ENCODE measurements around the gene ATG13. TPM values are rescaled to one million over a fixed set of nuclear protein-coding genes. Genes with fewer than 3 reads are reported as not detected.
A peak's percentile ranks its signal among the peaks of the same experiment; 100 is the strongest.
"Not testable (repeated sequence)": the region's sequence is repeated elsewhere in the genome, so short reads cannot be mapped to it uniquely, and the experiment has no call there.

The ATG13 gene
- total RNA-seq, 1 donor from 2014 or later: 46.3 TPM

DNA sequence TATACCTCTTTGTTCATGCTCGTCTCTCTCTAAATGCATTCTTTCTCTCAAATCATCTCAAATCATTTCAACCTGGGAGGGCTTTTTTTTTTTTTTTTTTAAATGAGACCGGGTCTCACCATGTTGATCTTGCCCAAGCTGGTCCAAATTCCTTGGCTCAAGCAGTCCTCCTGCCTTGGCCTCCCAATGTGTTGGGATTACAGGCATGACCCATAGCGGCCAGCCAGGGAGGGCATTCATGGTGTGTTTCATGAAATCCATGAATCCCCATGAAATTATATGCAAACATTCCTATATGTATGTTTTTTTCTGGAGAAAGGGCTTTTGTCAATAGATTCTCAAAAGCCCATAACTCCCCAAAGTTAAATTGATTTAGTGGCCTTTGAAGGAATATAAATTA is 26.2 kb downstream of the ATG13 start:
- DNase-seq (ENCODE audit: low read depth in 2 of 2): no peak

DNA sequence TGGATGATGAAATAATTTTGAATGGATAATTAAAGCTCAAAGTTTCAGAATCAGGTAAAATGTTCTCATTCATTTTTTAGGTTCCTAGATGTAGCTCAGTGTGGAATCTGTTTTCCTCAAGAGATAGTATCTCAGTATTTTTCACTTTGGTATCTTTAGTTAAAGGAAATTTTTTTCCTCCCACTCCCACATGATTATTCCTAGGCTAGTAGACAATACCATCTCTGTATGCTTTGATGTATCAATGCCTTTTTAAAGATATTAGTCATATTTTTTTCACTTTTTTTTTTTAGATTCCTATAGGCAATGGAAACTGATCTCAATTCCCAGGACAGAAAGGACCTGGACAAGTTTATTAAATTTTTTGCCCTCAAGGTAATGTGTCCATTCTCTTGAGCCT is 26.6 kb downstream of the ATG13 start:
- no peak for DNase-seq (ENCODE audit: low read depth in 2 of 2)

DNA sequence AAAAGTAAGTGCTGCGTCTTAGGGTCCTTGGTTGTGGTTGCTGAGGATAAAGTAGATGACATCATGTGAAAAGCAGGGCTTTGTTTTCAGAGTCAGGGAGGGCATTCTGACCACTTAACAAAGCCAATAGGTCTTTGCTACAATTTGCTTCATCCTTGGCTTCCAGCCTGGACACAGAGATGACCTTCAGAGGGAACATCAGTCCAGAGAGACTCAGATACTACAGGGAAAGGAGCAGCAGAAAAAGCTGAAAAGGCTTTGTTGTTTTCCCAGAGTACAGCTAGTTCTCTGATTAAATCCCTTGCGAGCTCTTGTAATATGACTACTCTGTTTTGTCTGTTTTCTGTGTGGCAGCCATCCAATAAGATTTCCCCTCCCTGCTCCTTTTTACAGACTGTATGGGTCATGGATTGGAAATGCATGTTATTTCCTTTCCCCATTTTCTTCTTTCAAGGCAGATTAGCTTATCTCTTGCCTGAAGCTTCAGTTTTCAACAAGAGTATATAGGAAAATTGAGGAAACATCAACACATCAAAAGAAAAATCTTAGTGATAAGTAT is 31.9 kb downstream of the ATG13 start:
- peak in 1 of 2 donors; percentile 93 for DNase-seq (ENCODE audit: low read depth in 2 of 2)

DNA sequence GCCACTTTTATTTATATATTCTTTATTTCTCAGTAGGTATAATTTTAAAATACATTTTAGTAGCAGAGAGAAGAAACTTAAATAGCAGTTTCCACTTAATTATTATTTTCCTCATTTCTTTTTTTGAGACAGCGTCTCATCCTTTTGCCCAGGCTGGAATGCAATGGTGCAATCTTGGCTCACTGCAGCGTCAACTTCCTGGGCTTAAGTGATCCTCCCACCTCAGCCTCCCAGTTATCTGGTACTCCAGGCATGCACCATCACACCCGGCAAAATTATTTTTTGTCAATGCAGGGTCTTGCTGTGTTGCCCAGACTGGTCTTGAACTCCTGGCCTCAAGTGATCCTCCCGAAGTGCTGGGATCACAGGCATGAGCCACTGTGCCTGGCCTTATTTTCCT is 38.3 kb downstream of the ATG13 start:
- DNase-seq (ENCODE audit: low read depth in 2 of 2): no peak

DNA sequence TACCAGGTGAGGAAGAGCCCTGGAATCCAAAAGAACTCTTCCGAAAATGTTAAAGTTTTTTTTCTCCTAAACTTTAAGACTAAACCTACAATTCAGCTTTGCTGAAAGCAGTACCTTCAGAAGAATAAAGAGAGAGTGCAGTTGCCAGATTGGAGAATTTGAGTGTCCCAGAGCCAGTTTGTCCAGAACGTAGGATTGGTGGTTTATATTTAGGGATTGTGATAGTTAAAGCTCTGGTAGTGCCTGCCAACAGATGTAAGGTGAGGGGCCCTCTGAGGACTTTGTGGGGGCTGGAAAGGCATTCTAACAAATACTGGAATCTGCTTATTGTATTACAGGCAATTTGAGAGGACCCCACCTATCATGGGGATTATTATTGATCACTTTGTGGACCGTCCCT is 39.8 kb downstream of the ATG13 start:
- no peak for DNase-seq (ENCODE audit: low read depth in 2 of 2)

DNA sequence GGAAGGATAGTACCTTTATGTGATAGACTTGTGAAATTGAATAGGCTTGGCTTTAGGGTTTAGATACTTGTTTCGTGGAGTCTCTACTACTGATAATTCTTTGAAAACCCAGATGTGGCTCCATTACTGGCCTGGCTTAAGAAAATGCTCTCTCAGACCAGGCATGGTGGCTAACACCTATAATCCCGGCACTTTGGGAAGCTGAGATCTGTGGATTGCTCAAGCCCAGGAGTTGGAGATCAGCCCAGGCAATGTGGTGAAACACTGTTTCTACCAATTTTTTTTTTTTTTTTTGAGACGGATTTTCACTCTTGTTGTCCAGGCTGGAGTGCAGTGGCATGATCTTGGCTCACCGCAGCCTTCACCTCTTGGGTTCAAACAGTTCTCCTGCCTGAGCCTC is 40.9 kb downstream of the ATG13 start:
- no peak for DNase-seq (ENCODE audit: low read depth in 2 of 2)

DNA sequence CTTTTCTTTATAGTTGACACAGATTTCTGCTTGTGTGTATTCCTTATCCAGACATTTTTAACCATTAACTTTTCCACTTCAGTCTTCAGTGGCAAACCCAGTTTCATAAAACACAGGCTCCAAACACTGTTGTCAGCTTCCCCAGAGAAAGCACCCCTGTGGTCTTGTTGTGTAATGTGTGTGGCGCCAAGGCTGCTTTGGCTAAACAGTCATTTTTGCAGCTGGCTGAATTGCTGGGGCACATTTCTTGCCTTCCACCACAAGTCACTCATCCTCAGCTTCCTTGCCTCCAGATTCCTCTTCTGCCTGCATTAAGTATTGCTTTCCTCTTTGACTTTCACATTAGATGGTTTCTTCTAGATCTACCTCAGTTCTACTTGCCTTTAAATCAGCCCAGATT is 42.6 kb downstream of the ATG13 start:
- DNase-seq (ENCODE audit: low read depth in 2 of 2): no peak

DNA sequence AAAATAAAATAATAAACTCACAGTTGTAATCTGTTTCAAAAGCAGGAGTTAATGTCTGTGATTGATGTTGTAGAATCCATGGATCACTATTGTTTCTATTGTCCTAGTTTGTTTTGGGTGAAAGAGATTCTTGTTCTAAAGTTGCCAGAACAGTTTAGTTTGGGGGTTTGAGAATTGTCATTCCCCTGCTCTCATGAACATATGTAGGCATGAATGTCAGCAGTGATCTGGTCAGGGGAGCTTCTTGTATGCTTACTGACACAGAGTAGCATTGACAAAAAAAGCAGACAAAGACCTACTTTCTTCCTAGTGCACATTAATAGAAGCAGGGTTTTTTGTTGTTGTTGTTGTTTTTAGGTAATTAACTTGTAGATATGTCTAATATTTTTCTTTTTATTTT is 44.5 kb downstream of the ATG13 start:
- no peak for DNase-seq (ENCODE audit: low read depth in 2 of 2)

DNA sequence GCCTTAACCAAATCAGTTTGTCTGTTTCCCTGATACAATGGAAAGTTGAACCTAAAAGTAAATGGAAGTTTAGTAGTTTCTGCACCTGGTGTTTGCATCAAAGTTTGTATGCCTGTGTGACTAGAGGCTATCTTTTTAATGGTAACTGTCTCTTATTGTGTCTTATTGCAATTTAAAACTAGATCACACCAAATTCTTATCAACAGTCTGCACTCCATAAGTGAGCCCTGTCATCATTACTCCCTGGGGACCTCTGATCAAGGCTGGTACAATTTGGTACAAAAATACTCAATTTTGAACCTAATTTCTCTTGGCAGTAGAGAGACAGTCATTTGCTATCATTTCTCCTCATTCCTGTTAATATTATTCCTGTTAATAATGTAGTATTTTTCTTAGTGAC is 45.0 kb downstream of the ATG13 start:
- no peak for DNase-seq (ENCODE audit: low read depth in 2 of 2)

DNA sequence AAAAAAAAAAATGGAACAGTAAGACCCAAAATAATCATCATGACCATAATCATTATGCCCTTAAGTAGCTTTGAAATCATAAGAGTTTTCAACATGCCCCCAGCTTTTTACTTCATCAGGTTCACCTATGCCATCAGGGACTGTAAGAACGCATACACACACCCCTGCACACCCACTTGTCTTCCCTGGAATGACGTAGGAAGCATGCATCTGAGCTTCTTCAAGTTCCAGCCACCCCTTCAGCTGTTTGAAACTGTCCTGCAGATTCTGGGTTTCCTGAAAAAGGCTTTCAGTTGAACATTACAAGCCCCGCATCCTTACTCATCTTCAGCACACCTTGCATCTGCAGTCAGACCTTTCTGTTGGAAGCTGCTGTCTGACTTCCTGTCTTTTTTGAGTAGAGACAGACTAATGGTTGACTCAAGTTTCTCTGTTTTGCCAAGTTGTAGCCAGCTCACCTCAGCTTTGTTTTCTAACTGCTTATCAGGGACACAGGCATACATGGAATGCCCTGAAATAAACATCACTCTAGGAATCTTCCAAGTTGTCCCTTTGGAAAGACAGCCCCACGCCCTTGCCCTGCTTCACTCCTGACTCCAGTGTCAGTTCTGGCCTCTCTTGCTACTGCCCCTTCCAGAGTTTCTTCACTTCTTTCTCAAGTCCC is 46.1 kb downstream of the ATG13 start:
- DNase-seq (ENCODE audit: low read depth in 2 of 2): no peak

DNA sequence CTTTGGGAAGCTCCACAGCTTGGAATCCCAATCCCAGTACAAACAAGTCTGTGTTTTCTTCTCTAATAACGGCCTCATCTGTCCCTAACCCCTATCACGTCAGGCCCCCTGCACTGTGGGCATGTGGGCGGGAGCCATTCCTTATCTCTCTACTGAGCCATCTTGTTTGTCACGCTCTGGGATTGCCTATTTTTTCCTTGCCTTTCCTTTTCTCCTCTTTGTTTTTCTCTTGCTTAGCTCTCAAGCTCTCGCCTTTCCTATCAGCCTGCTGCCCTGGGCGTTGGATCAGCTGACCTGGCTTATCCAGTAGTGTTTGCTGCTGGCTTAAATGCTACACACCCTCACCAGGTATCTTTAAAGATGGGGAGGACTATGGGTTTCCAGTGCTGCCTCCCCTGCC is 47.3 kb downstream of the ATG13 start:
- no peak for DNase-seq (ENCODE audit: low read depth in 2 of 2)

DNA sequence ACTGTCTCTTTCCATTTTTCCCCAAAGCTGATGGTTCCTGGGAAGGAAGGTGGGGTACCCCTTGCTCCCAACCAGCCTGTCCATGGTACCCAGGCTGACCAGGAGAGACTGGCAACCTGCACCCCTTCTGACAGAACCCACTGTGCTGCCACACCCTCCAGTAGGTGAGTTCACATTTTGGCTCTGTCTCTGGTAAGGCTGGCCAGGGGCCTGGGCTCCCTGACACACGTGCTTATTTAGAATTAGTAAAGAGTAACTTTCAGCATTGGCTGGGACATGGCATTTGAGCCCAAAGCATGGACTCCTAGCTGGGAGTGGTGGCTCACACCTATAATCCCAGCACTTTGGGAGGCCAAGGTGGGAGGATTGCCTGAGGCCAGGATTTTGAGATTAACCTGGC is 48.0 kb downstream of the ATG13 start:
- DNase-seq (ENCODE audit: low read depth in 2 of 2): no peak

DNA sequence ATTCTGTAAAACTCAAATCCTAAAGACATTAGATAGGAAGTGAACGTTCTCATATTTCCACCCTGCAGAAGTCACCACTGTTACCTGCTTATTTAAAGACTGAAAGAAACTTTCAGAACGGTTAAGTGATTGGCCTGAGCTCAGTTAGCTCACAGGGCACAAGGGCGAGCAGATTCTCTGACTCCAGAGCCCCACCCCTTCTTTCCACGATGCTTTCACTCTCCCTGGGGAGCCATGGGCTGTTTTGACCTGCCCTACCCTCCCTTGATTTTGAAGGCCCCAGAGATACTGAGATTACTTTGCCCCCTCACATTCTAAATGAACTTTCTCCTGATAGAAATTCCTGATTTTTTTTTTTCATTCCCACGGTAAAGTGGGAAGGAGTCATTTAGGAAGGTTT is 49.2 kb downstream of the ATG13 start:
- no peak for DNase-seq (ENCODE audit: low read depth in 2 of 2)

DNA sequence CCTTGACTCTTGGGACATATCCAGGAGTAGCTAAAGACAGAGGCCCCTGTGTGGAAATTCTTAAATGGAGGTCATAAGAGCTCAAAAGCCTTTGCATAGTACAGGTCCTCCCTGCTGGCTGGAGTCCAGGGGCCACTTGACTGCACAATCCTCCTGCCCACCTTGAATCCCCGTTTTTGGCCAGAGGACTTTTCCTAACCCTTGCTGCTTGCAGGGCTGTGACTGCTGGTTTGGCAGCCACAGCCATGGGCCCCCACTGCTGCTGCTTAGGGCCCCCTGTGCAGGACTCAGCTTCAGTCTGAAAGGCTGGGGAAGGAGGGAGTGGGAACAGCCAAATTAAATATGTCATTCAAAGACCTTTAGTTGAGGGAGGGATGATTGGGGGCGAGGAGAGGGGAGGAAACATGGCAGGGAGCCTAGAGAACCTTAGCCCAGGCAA is 49.7 kb downstream of the ATG13 start:
- no peak for DNase-seq (ENCODE audit: low read depth in 2 of 2)

DNA sequence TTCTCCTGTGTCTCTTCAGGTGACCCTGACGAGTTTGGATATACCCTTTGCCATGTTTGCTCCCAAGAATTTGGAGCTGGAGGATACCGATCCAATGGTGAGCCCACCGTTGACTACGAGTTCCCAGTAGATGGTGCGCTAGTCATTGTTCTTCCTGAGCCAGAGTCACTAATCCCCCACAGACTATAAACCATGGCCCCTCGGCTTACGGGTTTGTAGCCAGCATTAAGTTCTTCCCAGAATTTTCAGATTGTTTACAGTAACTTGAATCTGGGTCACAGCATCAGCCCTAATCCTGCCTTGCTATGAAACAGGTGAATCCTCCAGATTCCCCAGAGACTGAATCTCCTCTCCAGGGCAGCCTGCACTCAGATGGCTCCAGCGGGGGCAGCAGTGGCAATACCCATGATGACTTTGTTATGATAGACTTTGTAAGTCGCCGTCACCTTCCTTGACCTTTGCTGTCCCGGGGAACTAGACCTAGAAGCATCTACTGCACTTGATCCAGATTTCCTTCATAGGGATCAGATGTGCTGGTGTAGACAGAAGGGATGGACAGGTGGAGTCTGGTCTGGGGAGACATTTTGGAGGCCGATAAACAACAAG is 51.2 kb downstream of the ATG13 start:
- no peak for DNase-seq (ENCODE audit: low read depth in 2 of 2)

DNA sequence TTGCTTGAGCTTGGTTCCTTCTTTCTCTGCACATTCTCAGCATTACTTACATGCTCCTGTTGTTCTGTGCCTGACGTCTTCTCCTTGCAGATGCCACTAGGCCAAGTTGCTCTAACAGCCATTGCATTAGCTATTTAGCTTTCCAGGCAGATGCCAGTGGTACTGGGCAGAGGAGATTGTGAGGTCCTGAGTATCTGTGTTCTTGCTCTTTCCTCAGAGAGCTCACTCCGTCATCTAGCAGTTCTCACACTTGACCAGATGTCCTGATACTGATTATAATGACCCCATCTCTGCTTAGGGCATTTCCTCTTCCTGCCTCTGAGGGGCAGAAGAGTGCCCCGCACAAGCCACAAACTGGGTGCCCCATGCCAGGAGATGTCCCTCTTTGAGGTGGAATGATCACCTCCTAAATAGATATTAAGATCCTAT is 52.4 kb downstream of the ATG13 start:
- no peak for DNase-seq (ENCODE audit: low read depth in 2 of 2)

DNA sequence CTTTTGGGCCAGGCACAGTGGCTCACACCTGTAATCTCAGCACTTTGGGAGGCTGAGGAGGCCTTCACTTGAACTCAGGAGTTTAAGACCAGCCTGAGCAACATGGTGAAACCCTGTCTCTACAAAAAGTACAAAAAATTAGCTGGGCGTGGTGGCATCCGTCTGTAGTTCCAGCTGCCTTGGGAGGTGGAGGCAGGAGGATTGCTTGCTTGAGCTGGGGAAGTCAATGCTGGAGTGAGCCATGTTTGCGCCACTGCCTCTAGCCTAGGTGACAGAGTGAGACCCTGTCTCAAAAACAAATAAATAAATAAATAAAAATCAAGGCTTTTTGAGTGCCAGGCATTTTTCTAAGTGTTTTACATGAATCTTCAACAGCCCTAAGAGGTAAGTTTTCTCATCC is 53.2 kb downstream of the ATG13 start:
- not testable (repeated sequence) for DNase-seq (ENCODE audit: low read depth in 2 of 2)

DNA sequence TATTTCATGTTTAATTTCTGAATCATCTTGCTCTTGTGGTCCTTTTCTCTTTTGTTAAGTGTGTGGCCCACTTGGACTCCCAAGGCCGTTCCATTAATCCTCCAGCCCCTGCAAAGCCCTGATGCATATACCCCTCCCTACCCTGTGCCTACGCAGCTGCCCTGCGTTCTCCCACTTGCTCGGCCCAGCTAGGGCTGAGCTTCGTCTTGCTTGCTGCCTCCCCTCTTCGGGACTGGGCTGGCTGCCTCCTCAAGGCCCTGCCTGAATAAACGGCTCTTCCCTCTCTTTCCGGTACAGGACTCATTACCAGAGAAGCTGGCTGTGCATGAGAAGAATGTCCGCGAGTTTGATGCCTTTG is 54.6 kb downstream of the ATG13 start:
- no peak for DNase-seq (ENCODE audit: low read depth in 2 of 2)

DNA sequence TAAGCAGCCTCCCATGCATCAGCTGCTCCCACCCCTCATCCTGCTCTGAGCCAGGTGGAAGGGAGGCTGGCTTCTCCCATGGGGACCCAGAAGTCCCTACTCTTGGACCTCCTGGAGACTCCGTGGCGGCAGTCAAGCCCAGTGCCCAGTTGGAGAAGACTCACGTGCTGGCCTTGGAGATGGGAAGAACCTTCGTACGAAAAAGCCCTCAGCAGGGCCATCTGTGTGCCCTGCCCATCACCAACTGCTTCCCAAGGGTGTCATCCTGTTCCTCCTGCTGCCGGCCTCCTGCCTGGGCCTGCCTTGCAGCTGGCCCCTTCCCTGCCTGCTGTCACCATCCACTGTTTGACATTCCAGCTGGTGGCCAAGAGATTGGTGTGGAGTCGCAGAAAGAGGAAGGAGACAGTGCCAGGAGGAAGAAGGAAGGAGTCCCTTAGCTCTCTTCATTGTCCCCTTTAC is 55.1 kb downstream of the ATG13 start:
- DNase-seq (ENCODE audit: low read depth in 2 of 2): no peak

DNA sequence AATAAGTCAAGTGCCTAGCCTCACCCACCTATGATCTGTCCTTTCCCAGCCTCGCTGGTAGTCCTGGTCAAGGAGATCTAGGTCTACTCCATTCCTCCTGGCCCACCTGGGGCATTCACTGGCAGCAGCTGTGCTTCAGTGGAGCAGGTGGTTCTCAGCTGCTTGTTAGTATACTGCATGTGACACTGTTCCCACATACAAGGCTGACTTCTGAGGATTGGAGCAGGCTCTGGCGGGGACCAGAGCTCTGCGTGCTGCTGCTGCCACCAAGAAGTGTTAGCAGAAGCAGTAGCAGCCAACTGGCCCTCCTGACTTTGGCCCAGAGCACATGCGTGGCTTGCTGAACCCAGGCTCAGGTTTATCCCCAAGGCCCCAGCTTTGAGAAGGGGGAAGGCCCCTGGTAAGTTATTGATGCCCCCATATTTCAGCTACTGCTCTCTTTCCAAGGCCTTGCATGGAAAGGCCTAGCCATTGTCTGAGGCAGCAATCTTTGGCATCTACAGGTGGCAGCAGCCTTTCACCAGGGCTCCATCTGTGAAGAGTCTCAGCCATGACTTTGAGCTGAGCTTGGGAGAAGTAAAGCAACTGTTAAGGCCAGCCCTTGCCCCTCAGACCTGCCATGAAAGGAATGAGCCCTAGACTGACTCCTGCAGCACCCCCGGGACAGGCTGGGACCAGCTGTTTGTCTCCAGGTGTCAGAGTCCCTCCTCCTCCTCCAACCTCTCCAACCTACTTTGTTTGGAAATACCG is 56.5 kb downstream of the ATG13 start:
- DNase-seq (ENCODE audit: low read depth in 2 of 2): no peak

DNA sequence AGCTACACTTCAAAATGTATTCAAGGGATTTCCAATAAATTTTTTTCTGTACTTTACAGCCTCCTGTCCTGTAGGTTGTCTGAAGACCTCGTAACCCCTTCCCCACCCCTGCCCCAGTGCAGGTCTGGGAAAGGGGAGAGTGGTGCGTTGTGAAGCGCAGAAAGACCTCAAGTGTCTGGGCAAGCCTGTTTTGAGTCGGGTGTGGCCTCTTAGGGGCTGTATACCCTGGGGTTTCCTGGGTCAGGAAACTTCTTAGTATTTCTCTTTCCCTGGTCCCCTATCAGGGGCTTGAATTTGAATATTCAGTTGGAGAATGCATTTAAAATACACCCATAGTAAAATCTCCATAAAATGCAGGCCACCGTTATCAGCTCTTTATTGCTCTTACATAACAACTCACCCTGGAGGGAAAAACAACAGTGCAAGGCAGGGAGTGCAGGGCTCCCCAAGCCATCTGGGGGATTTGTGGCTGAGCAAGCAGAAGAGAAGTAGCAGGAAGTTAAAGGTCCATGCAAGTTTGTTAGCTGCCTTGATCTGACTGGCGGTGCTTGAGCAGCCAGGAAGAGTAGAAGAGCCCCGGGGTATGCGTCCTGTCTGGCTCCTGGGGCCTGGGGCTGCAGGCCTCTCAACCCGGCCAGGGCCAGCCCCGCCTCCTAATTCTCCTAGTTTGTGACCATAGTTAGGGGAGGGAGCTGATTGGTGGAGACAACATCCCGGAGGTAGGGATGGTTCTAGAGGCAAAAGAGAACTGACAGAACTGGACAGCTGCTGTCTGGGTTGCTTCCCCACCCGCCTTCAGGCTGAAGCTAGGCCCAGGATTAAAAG is 57.3 kb downstream of the ATG13 start:
- no peak for DNase-seq (ENCODE audit: low read depth in 2 of 2)
